IMR-90 (cell line): ENCODE measurements around the gene KLHL29. TPM values are rescaled to one million over a fixed set of nuclear protein-coding genes. Genes with fewer than 3 reads are reported as not detected.

Experiments used
- ATAC-seq: fragments of 200-7000 bp; cut with Tn5 transposase; 2 replicates; pipeline ENCODE4 v1.9.1; 2020; ENCODE audit warnings: low read depth, mild to moderate bottlenecking, moderate library complexity
- BruUV-seq: library from RNA; stranded (reverse); fragments of 400-500 nt; replicated peaks from 2 replicates; lab custom pipeline; 2021; lab: Mats Ljungman, UMichigan
- CTCF ChIA-PET: fragments of 300-600 bp; formaldehyde crosslinking; extraction: SDS; loops from one replicate; lab custom pipeline; 2021; ENCODE audit warnings: antibody characterized with exemption; lab: Yijun Ruan, JAX
- POLR2A ChIA-PET: fragments of 300-600 bp; sonication (Branson Sonifier 250); formaldehyde crosslinking; loops from one replicate; lab custom pipeline; 2022; ENCODE audit warnings: antibody characterized with exemption; ENCODE audit not compliant: unreplicated experiment; lab: Charles Lee
- DNase-seq: peaks from one replicate; pipeline ENCODE4 v3.0.0; 2013
- H2AFZ ChIP-seq: replicated peaks from 2 replicates; pipeline ENCODE3; 2013; ENCODE audit warnings: low read length, mild to moderate bottlenecking; ENCODE audit not compliant: poor library complexity
- H2AK5ac ChIP-seq: 2 replicates; pipeline ENCODE4 v1.6.1; 2013; ENCODE audit warnings: low read depth, low read length, inconsistent platforms
- H2AK9ac ChIP-seq: replicated peaks from 2 replicates; pipeline ENCODE3; 2013; ENCODE audit warnings: mild to moderate bottlenecking, low read depth, low read length, moderate library complexity; ENCODE audit not compliant: poor library complexity
- H2BK120ac ChIP-seq: 2 replicates; pipeline ENCODE4 v1.6.1; 2013; ENCODE audit warnings: low read depth, low read length, inconsistent platforms
- H2BK15ac ChIP-seq: 3 replicates; pipeline ENCODE4 v1.6.1; 2013; ENCODE audit warnings: low read depth, low read length, inconsistent platforms
- H2BK20ac ChIP-seq: 2 replicates; pipeline ENCODE4 v1.6.1; 2013; ENCODE audit warnings: low read depth, mild to moderate bottlenecking, inconsistent platforms, low read length, moderate library complexity
- H2BK5ac ChIP-seq: 2 replicates; pipeline ENCODE4 v1.6.1; 2013; ENCODE audit warnings: mild to moderate bottlenecking, low read depth, low read length, inconsistent platforms; ENCODE audit not compliant: poor library complexity, severe bottlenecking
- H3K14ac ChIP-seq: replicated peaks from 2 replicates; pipeline ENCODE4 v1.6.1; 2013; ENCODE audit warnings: low read depth, low read length, inconsistent platforms
- H3K18ac ChIP-seq: 2 replicates; pipeline ENCODE4 v1.6.1; 2013; ENCODE audit warnings: low read depth, low read length, control low read depth
- H3K23ac ChIP-seq: 2 replicates; pipeline ENCODE4 v1.6.1; 2013; ENCODE audit warnings: low read depth, low read length, inconsistent platforms
- H3K27ac ChIP-seq: 2 replicates; pipeline ENCODE4 v1.5.1; 2013; ENCODE audit warnings: mild to moderate bottlenecking, control low read depth, low read length; ENCODE audit not compliant: insufficient read depth
- H3K27me3 ChIP-seq: 2 replicates; pipeline ENCODE4 v1.6.1; 2013; ENCODE audit warnings: low read length; ENCODE audit not compliant: control insufficient read depth, insufficient read depth
- H3K36me3 ChIP-seq: 2 replicates; pipeline ENCODE4 v1.6.1; 2013; ENCODE audit warnings: low read length, mixed read lengths; ENCODE audit not compliant: control insufficient read depth, insufficient read depth
- H3K4ac ChIP-seq: 2 replicates; pipeline ENCODE4 v1.6.1; 2013; ENCODE audit warnings: low read depth, low read length, inconsistent platforms
- H3K4me1 ChIP-seq: 2 replicates; pipeline ENCODE4 v1.6.1; 2013; ENCODE audit warnings: low read length, mixed read lengths; ENCODE audit not compliant: control insufficient read depth, insufficient read depth
- H3K4me2 ChIP-seq: 2 replicates; pipeline ENCODE4 v1.6.1; 2013; ENCODE audit warnings: low read depth, mild to moderate bottlenecking, control low read depth, low read length, moderate library complexity
- H3K4me3 ChIP-seq: 2 replicates; pipeline ENCODE4 v1.5.1; 2013; ENCODE audit warnings: low read depth, mild to moderate bottlenecking, control low read depth, low read length, moderate library complexity; ENCODE audit not compliant: insufficient read depth
- H3K56ac ChIP-seq: 2 replicates; pipeline ENCODE4 v1.6.1; 2013; ENCODE audit warnings: low read length, inconsistent platforms; ENCODE audit not compliant: insufficient read depth; ENCODE audit errors: extremely low read depth
- H3K79me1 ChIP-seq, 2 experiments: 2 replicates each; pipeline ENCODE4 v1.6.1; 2013; ENCODE audit warnings: low read length in 2 of 2, inconsistent platforms in 1 of 2, low read depth in 1 of 2
- H3K9ac ChIP-seq: 2 replicates; pipeline ENCODE4 v1.6.1; 2013; ENCODE audit warnings: low read depth, low read length, control low read depth
- H3K9me1 ChIP-seq: 2 replicates; pipeline ENCODE4 v1.6.1; 2013; ENCODE audit warnings: low read length, inconsistent platforms; ENCODE audit not compliant: insufficient read depth
- H3K9me3 ChIP-seq: 2 replicates; pipeline ENCODE4 v1.6.1; 2013; ENCODE audit warnings: low read length; ENCODE audit not compliant: control insufficient read depth, insufficient read depth
- H4K20me1 ChIP-seq: 2 replicates; pipeline ENCODE4 v1.6.1; 2013; ENCODE audit warnings: low read length, inconsistent platforms; ENCODE audit not compliant: insufficient read depth
- H4K5ac ChIP-seq: 2 replicates; pipeline ENCODE4 v1.6.1; 2013; ENCODE audit warnings: mild to moderate bottlenecking, low read depth, low read length, control low read depth
- H4K8ac ChIP-seq, 2 experiments: 2 replicates each; pipeline ENCODE4 v1.6.1; 2013; ENCODE audit warnings: low read depth in 2 of 2, low read length in 2 of 2, control low read depth in 1 of 2, inconsistent platforms in 1 of 2
- H4K91ac ChIP-seq: 2 replicates; pipeline ENCODE4 v1.6.1; 2013; ENCODE audit warnings: low read depth, low read length, inconsistent platforms; ENCODE audit not compliant: insufficient read depth
- BHLHE40 ChIP-seq: fragments of 150-350 bp; IDR thresholded peaks from 2 replicates; pipeline ENCODE4 v1.6.1; 2016; ENCODE audit warnings: mild to moderate bottlenecking, low read depth, low read length
- ELK1 ChIP-seq: fragments of 150-350 bp; IDR thresholded peaks from 2 replicates; pipeline ENCODE4 v1.6.1; 2016; ENCODE audit warnings: low read depth, mild to moderate bottlenecking, low read length, moderate library complexity, borderline replicate concordance
- FOS ChIP-seq: fragments of 150-350 bp; IDR thresholded peaks from 2 replicates; pipeline ENCODE4 v1.6.1; 2016; ENCODE audit warnings: low read depth, low read length
- RAD21 ChIP-seq: IDR thresholded peaks from 2 replicates; pipeline ENCODE4 v1.6.1; 2012; ENCODE audit warnings: low read length, improper control_type of control experiment
- SMC3 ChIP-seq: fragments of 150-350 bp; IDR thresholded peaks from 2 replicates; pipeline ENCODE4 v1.6.1; 2016; ENCODE audit warnings: low read depth, mild to moderate bottlenecking, antibody characterized with exemption, low read length, moderate library complexity
- WGBS, 2 experiments: methylation state at CpG; one replicate each; pipeline versions ENCODE4 v1.1.5 to v1.1.7; 2013; ENCODE audit warnings: missing lambda C conversion rate in 2 of 2; ENCODE audit not compliant: insufficient read length in 1 of 2; ENCODE audit errors: extremely low coverage in 2 of 2; 5-methylcytosine and 5-hydroxymethylcytosine counted together
- dilution Hi-C: fragments of 300-500 bp; cut with HindIII; formaldehyde crosslinking; loops from one replicate; pipeline ENCODE4 v1.14.3; 2018; ENCODE audit warnings: low sequenced_read_pairs; ENCODE audit not compliant: unreplicated experiment
- in situ Hi-C: fragments of 300-500 bp; cut with MboI; formaldehyde crosslinking; loops from 3 replicates; pipeline ENCODE4 v1.14.3; 2019; ENCODE audit warnings: low sequenced_read_pairs, inconsistent platforms, mixed read lengths
- intact Hi-C: fragments of 100-400 bp; cut with micrococcal nuclease; formaldehyde crosslinking; loops from 2 replicates; pipeline ENCODE4 v1.10.0; 2022
- polyA plus RNA-seq, 3 experiments: library from polyadenylated mRNA; depleted of rRNA; stranded (reverse); fragments of >200 nt; gene quantifications; 2 replicates each; pipeline ENCODE4 v1.2.3, GENCODE V29; 2012; ENCODE audit warnings: low replicate concordance in 1 of 3
- total RNA-seq: library from RNA; depleted of rRNA; stranded (reverse); fragments of >200 nt; gene quantifications from 2 replicates; pipeline ENCODE4 v1.2.3, GENCODE V29; 2012

The KLHL29 gene
- total and polyA plus RNA-seq, 2 of the 4 experiments (the other 2 are of a cell fraction) = 2.0 to 8.0 TPM

- H2AK9ac ChIP-seq = no peak overlapping the region
- H2AK5ac ChIP-seq = no peak overlapping the region
- dilution Hi-C loops = no loop called here
- no peak for DNase-seq
- no peak overlapping the region for H4K91ac ChIP-seq
- no peak overlapping the region for H2BK20ac ChIP-seq
- no peak overlapping the region for H3K4me3 ChIP-seq
- no peak overlapping the region for H2AFZ ChIP-seq
- CTCF ChIA-PET = no interaction called here
- no peak overlapping the region for H3K18ac ChIP-seq
- H3K9me3 ChIP-seq = no peaks in the 10 kb centered on the region
- H4K5ac ChIP-seq = no peak overlapping the region
- no TSS peak for BruUV-seq
- peaks cover 20% of the 10 kb centered on the region for H3K36me3 ChIP-seq
- H3K9ac ChIP-seq = no peak overlapping the region
- no peak overlapping the region for H3K27ac ChIP-seq
- in situ Hi-C loops = no loop called here
- H4K20me1 ChIP-seq = peaks cover 4% of the 10 kb centered on the region
- H3K14ac ChIP-seq = no peak overlapping the region
- H3K27me3 ChIP-seq = no peaks in the 10 kb centered on the region
- no peak overlapping the region for H3K4me2 ChIP-seq
- no peaks in the 10 kb centered on the region for H3K4me1 ChIP-seq
- no peak for TF ChIP-seq RAD21
- TF ChIP-seq ELK1 = no peak
- TF ChIP-seq BHLHE40 = no peak
- TF ChIP-seq FOS = no peak
- no peak for TF ChIP-seq SMC3
- H2BK5ac ChIP-seq = no peak overlapping the region
- ATAC-seq = no peak
- H4K8ac ChIP-seq = no peak overlapping the region
- H2BK15ac ChIP-seq = no peak overlapping the region
- intact Hi-C loops = no loop called here
- no peaks in the 10 kb centered on the region for H3K79me1 ChIP-seq
- no peak overlapping the region for H2BK120ac ChIP-seq
- POLR2A ChIA-PET = no interaction called here
- H3K4ac ChIP-seq = no peak overlapping the region
- WGBS, 2 experiments = 78% methylated on average over 6 of the region's 19 CpGs; no CpG with 5 or more reads in 1 of the 2 experiments
- H3K56ac ChIP-seq = no peak overlapping the region
- no peak overlapping the region for H3K23ac ChIP-seq
- H3K9me1 ChIP-seq = no peaks in the 10 kb centered on the region
Observed at GRCh38 chr2:23684395-23685176, 299.6 kb downstream of the KLHL29 start.
